Measurements from ENCODE around the gene CDC25B. TPM values are rescaled to one million over a fixed set of nuclear protein-coding genes. Genes with fewer than 3 reads are reported as not detected.

Gene CDC25B
- total and polyA plus RNA-seq, 2 of the 8 experiments (the other 6 are each of a cell fraction or from before 2014, with no cell fraction given), result 21.7 to 31.2 TPM

DNA sequence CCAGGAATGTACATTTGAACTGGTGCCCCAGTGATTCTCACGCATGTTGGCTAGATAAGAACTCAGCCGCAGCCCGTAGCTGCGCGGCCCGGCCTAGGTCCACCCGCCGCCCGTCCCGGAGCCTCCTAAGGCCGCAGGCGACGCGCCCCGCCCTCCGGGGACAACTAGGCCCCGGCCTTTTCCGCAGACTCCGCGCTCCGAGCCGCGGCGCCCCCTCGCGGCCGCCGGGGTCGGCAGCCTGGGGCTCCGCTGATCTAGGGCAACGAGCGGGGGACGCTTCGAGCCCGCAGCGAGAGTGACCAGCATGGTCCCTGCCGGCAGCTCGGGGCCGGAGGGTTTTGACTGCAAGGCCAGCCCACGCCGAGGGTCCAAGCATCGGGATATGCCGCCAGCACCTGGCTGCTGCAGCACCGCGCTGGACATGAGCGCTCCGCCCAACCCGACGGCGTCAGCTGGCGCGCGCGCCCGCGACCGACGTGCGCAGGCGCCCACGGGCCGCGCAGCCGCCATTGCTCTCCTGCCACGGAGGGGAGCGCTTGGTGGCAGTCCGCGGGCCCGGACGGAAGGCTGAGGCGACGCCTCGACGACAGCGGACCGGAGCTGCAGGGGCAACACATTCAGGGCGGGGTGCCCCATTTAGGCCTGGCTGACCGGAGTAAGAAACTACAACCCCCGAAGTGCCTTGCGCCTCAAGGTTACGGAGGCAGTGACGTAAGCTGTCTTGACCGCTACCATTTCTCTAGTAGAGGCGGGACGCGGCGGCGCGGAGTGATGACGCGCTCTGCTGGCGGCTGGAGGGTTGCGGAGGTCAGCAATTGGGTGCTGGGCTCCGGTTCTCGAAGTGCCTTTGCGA lies 24.2 kb downstream of the CDC25B start, which contains the start of gene AP5S1 (continued):
- peak; percentile 23 to 86; a peak in 2 of 4 replicates for TF ChIP-seq HDAC2 (IDR thresholded peaks at IDR 0.05; ENCODE audit: borderline replicate concordance in 1 of 2, low read depth in 2 of 2, low read length in 2 of 2)
- TF ChIP-seq EGR1 (IDR thresholded peaks at IDR 0.05; ENCODE audit: borderline replicate concordance, low read depth, low read length), result no peak
- TF ChIP-seq CTBP2 (IDR thresholded peaks at IDR 0.05; ENCODE audit: borderline replicate concordance, insufficient read depth, insufficient read length, low read length), result no peak
- TF ChIP-seq GABPA (IDR thresholded peaks at IDR 0.05; ENCODE audit: borderline replicate concordance, insufficient read depth, low read length), result no peak
- no peak for TF ChIP-seq CHD1 (IDR thresholded peaks at IDR 0.05; ENCODE audit: low read depth, low read length)
- TF ChIP-seq HDAC6 (IDR thresholded peaks at IDR 0.05; ENCODE audit: low read depth, low read length), result no peak
- no peak for TF ChIP-seq TCF12 (IDR thresholded peaks at IDR 0.05; ENCODE audit: low read depth, low read length)
- TF ChIP-seq SP4 (IDR thresholded peaks at IDR 0.05; ENCODE audit: low read length), result peak; percentile 75; the same call in 1 of the 2 replicates
- TF ChIP-seq NRF1 (IDR thresholded peaks at IDR 0.05; ENCODE audit: low read depth, low read length), result peak; percentile 49; the same call in 1 of the 2 replicates
- TF ChIP-seq EP300 (IDR thresholded peaks at IDR 0.05; ENCODE audit: borderline replicate concordance in 1 of 2, low read depth in 2 of 2, low read length in 2 of 2), result peak in 1 of 2 experiments; percentile 36; a peak in 1 of 3 replicates
- no peak for TF ChIP-seq FOSL1 (IDR thresholded peaks at IDR 0.05; ENCODE audit: insufficient read depth, low read depth, low read length)
- peak; percentile 100 for TF ChIP-seq RBBP5 (IDR thresholded peaks at IDR 0.05; ENCODE audit: borderline replicate concordance, low read depth, low read length)
- peak; percentile 88 for TF ChIP-seq PHF8 (conservative IDR thresholded peaks at IDR 0.05; ENCODE audit: low read depth, low read length)
- no peak for TF ChIP-seq POU5F1 (IDR thresholded peaks at IDR 0.05; ENCODE audit: low read depth, low read length)
- no peak; the same call in 1 of the 2 replicates for TF ChIP-seq TEAD4 (IDR thresholded peaks at IDR 0.05; ENCODE audit: low read depth, low read length)
- TF ChIP-seq POLR2A (IDR thresholded peaks at IDR 0.05; ENCODE audit: control extremely low read depth in 1 of 2, low read depth in 2 of 2, low read length in 2 of 2), result peak; percentile 76 to 83
- TF ChIP-seq MAFK (IDR thresholded peaks at IDR 0.05; ENCODE audit: low read depth, low read length), result peak; percentile 52; the same call in 1 of the 2 replicates
- TF ChIP-seq TAF1 (IDR thresholded peaks at IDR 0.05; ENCODE audit: low read depth, low read length), result peak; percentile 86
- TF ChIP-seq SP2 (IDR thresholded peaks at IDR 0.05; ENCODE audit: low read length), result no peak
- TF ChIP-seq RFX5 (IDR thresholded peaks at IDR 0.05; ENCODE audit: borderline replicate concordance, low read depth, low read length), result no peak
- peak; percentile 84 for TF ChIP-seq SIX5 (IDR thresholded peaks at IDR 0.05; ENCODE audit: low read depth, low read length)
- no peak for TF ChIP-seq JUN (IDR thresholded peaks at IDR 0.05; ENCODE audit: low read depth, low read length)
- peak; percentile 81; the same call in 1 of the 2 replicates for TF ChIP-seq POLR2AphosphoS5 (IDR thresholded peaks at IDR 0.05; ENCODE audit: low read depth, low read length)
- no peak for TF ChIP-seq SAP30 (IDR thresholded peaks at IDR 0.05; ENCODE audit: insufficient read depth, insufficient replicate concordance, low read length)

Measured in H1 (cell line).